ENCODE results near the gene MYLK. TPM values are rescaled to one million over a fixed set of nuclear protein-coding genes. Genes with fewer than 3 reads are reported as not detected.

The MYLK gene
- total RNA-seq, 1 donor from 2014 or later, result 24.3 TPM

DNA sequence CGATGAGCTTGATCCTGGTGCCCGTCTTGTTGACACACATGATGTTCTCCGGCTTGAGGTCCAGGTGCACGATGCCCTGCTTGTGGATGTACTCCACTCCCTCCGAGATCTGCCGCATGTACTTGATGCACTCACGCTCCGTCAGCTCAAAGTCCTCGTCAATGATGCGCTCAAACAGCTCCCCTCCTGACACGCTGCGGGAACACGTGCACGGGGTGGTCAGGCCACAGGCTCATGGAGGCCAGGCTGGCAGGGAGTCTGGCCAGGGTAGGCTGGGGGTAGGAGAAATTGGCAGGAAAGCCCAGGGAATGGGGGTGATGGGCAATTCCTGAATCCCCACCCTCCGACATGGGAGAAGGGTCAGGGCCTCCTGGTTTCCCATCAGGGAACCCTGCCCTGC lies 243.8 kb downstream of the MYLK start:
- Mint-ChIP-seq H3K27me3 (ENCODE audit: unreplicated experiment) (no peaks in the 10 kb centered on the region), H3K4me1 (ENCODE audit: unreplicated experiment) (peaks cover 57% of the 10 kb centered on the region), H3K9me3 (ENCODE audit: unreplicated experiment) (no peaks in the 10 kb centered on the region), H3K36me3 (ENCODE audit: unreplicated experiment) (peaks cover 3% of the 10 kb centered on the region), H3K27ac (ENCODE audit: unreplicated experiment) (peak overlapping the region; percentile 90), H3K4me3 (ENCODE audit: unreplicated experiment) (no peak overlapping the region)
- no peak for TF ChIP-seq CTCF (IDR thresholded peaks at IDR 0.05)
- DNase-seq (ENCODE audit: extremely low spot score, unreplicated experiment), result no peak

- H3K4me1 Mint-ChIP-seq (ENCODE audit: unreplicated experiment), result peaks cover 69% of the 10 kb centered on the region
- H3K4me3 Mint-ChIP-seq (ENCODE audit: unreplicated experiment), result no peak overlapping the region
- H3K27ac Mint-ChIP-seq (ENCODE audit: unreplicated experiment), result peak overlapping the region; percentile 90
- no peak for DNase-seq (ENCODE audit: extremely low spot score, unreplicated experiment)
- H3K27me3 Mint-ChIP-seq (ENCODE audit: unreplicated experiment), result no peaks in the 10 kb centered on the region
- no peaks in the 10 kb centered on the region for H3K9me3 Mint-ChIP-seq (ENCODE audit: unreplicated experiment)
- H3K36me3 Mint-ChIP-seq (ENCODE audit: unreplicated experiment), result no peaks in the 10 kb centered on the region
- TF ChIP-seq CTCF (IDR thresholded peaks at IDR 0.05), result no peak
Measured at GRCh38 chr3:123638936-123639689, 245.0 kb downstream of the MYLK start.

GRCh38 chr3:123637841-123638240 lies 246.3 kb downstream of the MYLK start:
- H3K4me3 Mint-ChIP-seq (ENCODE audit: unreplicated experiment), result no peak overlapping the region
- H3K9me3 Mint-ChIP-seq (ENCODE audit: unreplicated experiment), result no peaks in the 10 kb centered on the region
- no peak for TF ChIP-seq CTCF (IDR thresholded peaks at IDR 0.05)
- no peaks in the 10 kb centered on the region for H3K36me3 Mint-ChIP-seq (ENCODE audit: unreplicated experiment)
- DNase-seq (ENCODE audit: extremely low spot score, unreplicated experiment), result no peak
- H3K27me3 Mint-ChIP-seq (ENCODE audit: unreplicated experiment), result no peaks in the 10 kb centered on the region
- peaks cover 81% of the 10 kb centered on the region for H3K4me1 Mint-ChIP-seq (ENCODE audit: unreplicated experiment)
- no peak overlapping the region for H3K27ac Mint-ChIP-seq (ENCODE audit: unreplicated experiment)

DNA sequence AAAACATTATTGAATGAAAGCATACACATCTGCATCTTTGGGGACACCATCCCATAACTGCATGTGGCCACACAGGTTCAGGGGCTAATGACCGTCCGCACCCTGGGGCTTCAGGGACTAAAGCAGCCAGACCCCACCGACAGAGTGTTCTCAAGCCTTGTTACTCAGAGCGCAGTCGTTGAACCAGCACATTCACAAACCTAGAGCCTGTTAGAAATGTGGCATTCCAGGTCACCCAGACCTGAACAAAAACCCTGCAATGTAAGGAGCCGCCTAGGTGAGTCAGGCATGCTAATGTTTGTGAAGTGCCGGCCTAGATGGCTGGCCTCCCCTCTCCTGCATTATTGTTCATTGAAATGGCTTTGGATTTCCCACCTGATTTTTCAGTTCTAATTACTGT lies 247.0 kb downstream of the MYLK start:
- no peak overlapping the region for H3K27ac Mint-ChIP-seq (ENCODE audit: unreplicated experiment)
- H3K4me1 Mint-ChIP-seq (ENCODE audit: unreplicated experiment), result peaks cover 82% of the 10 kb centered on the region
- DNase-seq (ENCODE audit: extremely low spot score, unreplicated experiment), result no peak
- TF ChIP-seq CTCF (IDR thresholded peaks at IDR 0.05), result no peak
- no peaks in the 10 kb centered on the region for H3K27me3 Mint-ChIP-seq (ENCODE audit: unreplicated experiment)
- H3K36me3 Mint-ChIP-seq (ENCODE audit: unreplicated experiment), result no peaks in the 10 kb centered on the region
- no peaks in the 10 kb centered on the region for H3K9me3 Mint-ChIP-seq (ENCODE audit: unreplicated experiment)
- no peak overlapping the region for H3K4me3 Mint-ChIP-seq (ENCODE audit: unreplicated experiment)

- no peak for DNase-seq (ENCODE audit: extremely low spot score, unreplicated experiment)
Measured at GRCh38 chr3:123636431-123636841, 247.7 kb downstream of the MYLK start.

More at GRCh38 chr3:123636431-123636841, 247.7 kb downstream of the MYLK start:
- H3K4me1 Mint-ChIP-seq (ENCODE audit: unreplicated experiment), result peaks cover 83% of the 10 kb centered on the region
- H3K9me3 Mint-ChIP-seq (ENCODE audit: unreplicated experiment), result no peaks in the 10 kb centered on the region
- H3K4me3 Mint-ChIP-seq (ENCODE audit: unreplicated experiment), result no peak overlapping the region
- no peak for TF ChIP-seq CTCF (IDR thresholded peaks at IDR 0.05)
- no peaks in the 10 kb centered on the region for H3K27me3 Mint-ChIP-seq (ENCODE audit: unreplicated experiment)
- H3K36me3 Mint-ChIP-seq (ENCODE audit: unreplicated experiment), result no peaks in the 10 kb centered on the region
- H3K27ac Mint-ChIP-seq (ENCODE audit: unreplicated experiment), result peak overlapping the region; percentile 92
